Thoracic aorta (tissue), 2 donors: ENCODE results near the gene GNG4. TPM values are rescaled to one million over a fixed set of nuclear protein-coding genes. Genes with fewer than 3 reads are reported as not detected.

ENCODE experiments used
- ATAC-seq: fragments of 150-250 bp; one replicate; pipeline ENCODE4 v1.8.0; 2017; ENCODE audit warnings: low read depth; ENCODE audit not compliant: insufficient number of reproducible peaks, low FRiP score
- DNase-seq: peaks from one replicate; pipeline ENCODE4 v3.0.0-alpha.2; 2020; ENCODE audit warnings: low spot score
- H3K27ac ChIP-seq, 2 donors: fragments of 200-600 bp; sonication (generic); 1 replicate in 1 of 2; 2 replicates in 1 of 2; pipeline ENCODE4 v1.5.1; 2016; ENCODE audit warnings: mild to moderate bottlenecking in 2 of 2, moderate library complexity in 2 of 2
- H3K27me3 ChIP-seq: fragments of 200-600 bp; sonication (generic); replicated peaks from 2 replicates; pipeline ENCODE4 v1.6.0; 2016; ENCODE audit warnings: mild to moderate bottlenecking; ENCODE audit not compliant: insufficient read depth
- H3K36me3 ChIP-seq: fragments of 200-600 bp; sonication (generic); one replicate; pipeline ENCODE4 v1.5.1; 2016
- H3K4me1 ChIP-seq, 2 donors: fragments of 200-600 bp; sonication (generic); 1 replicate in 1 of 2; 2 replicates in 1 of 2; pipeline versions ENCODE4 v1.5.1 to v1.6.0; 2016; ENCODE audit warnings: low read depth in 2 of 2, mild to moderate bottlenecking in 1 of 2; ENCODE audit not compliant: control insufficient read depth in 1 of 2
- H3K4me3 ChIP-seq: fragments of 200-600 bp; sonication (generic); 2 replicates; pipeline ENCODE4 v1.5.1; 2016; ENCODE audit warnings: mild to moderate bottlenecking
- H3K9me3 ChIP-seq: fragments of 200-600 bp; sonication (generic); 2 replicates; pipeline ENCODE4 v1.5.1; 2016
- CTCF ChIP-seq: fragments of 200-600 bp; sonication (generic); IDR thresholded peaks from one replicate; pipeline ENCODE4 v1.5.1; 2019; ENCODE audit warnings: antibody characterized with exemption
- total RNA-seq, 2 donors: library from RNA; depleted of rRNA; stranded (reverse); fragments of >200 nt; gene quantifications; one replicate each; pipeline versions ENCODE4 v1.1.0 to v1.2.3, GENCODE V29; 2016

The GNG4 gene
- total RNA-seq, 2 donors from 2014 or later = 0.28 TPM; not detected in 1

- Histone ChIP-seq H3K36me3 (no peaks in the 10 kb centered on the region), H3K27me3 (no peaks in the 10 kb centered on the region), H3K4me1 (no peaks in the 10 kb centered on the region), H3K27ac (no peak overlapping the region), H3K9me3 (no peaks in the 10 kb centered on the region), H3K4me3 (no peak overlapping the region)
- no peak for TF ChIP-seq CTCF
- DNase-seq = no peak
- no peak for ATAC-seq
Observed at GRCh38 chr1:235614442-235614954, 35.1 kb downstream of the GNG4 start.

GRCh38 chr1:235613602-235614001 is 36.0 kb downstream of the GNG4 start:
- H3K36me3 ChIP-seq = no peaks in the 10 kb centered on the region
- ATAC-seq (no peak), DNase-seq (no peak)
- H3K4me1 ChIP-seq = no peaks in the 10 kb centered on the region
- no peaks in the 10 kb centered on the region for H3K27me3 ChIP-seq
- H3K4me3 ChIP-seq = no peak overlapping the region
- H3K9me3 ChIP-seq = no peaks in the 10 kb centered on the region
- no peak overlapping the region for H3K27ac ChIP-seq
- no peak for TF ChIP-seq CTCF

GRCh38 chr1:235612761-235613160 is 36.8 kb downstream of the GNG4 start:
- no peaks in the 10 kb centered on the region for H3K27me3 ChIP-seq
- TF ChIP-seq CTCF = no peak
- no peak overlapping the region for H3K27ac ChIP-seq
- H3K4me3 ChIP-seq = no peak overlapping the region
- H3K4me1 ChIP-seq = no peaks in the 10 kb centered on the region
- no peaks in the 10 kb centered on the region for H3K36me3 ChIP-seq
- DNase-seq (no peak), ATAC-seq (no peak)
- no peaks in the 10 kb centered on the region for H3K9me3 ChIP-seq

- no peak for DNase-seq
- ATAC-seq = no peak
Observed at GRCh38 chr1:235610157-235610556, 39.4 kb downstream of the GNG4 start.

GRCh38 chr1:235608278-235608677 is 41.3 kb downstream of the GNG4 start:
- no peak for TF ChIP-seq CTCF
- H3K36me3 ChIP-seq = no peaks in the 10 kb centered on the region
- no peaks in the 10 kb centered on the region for H3K27me3 ChIP-seq
- H3K9me3 ChIP-seq = no peaks in the 10 kb centered on the region
- H3K4me1 ChIP-seq = no peaks in the 10 kb centered on the region
- H3K4me3 ChIP-seq = no peak overlapping the region
- DNase-seq = no peak
- H3K27ac ChIP-seq = no peak overlapping the region
- ATAC-seq = no peak

More at GRCh38 chr1:235610157-235610556, 39.4 kb downstream of the GNG4 start:
- TF ChIP-seq CTCF = no peak
- no peak overlapping the region for H3K4me3 ChIP-seq
- no peaks in the 10 kb centered on the region for H3K36me3 ChIP-seq
- H3K27me3 ChIP-seq = no peaks in the 10 kb centered on the region
- H3K9me3 ChIP-seq = no peaks in the 10 kb centered on the region
- no peak overlapping the region for H3K27ac ChIP-seq
- H3K4me1 ChIP-seq = no peaks in the 10 kb centered on the region
